ENCODE results near the gene BTAF1. TPM values are rescaled to one million over a fixed set of nuclear protein-coding genes. Genes with fewer than 3 reads are reported as not detected.

BTAF1 gene
- total RNA-seq, 1 experiment from 2014 or later = 45.2 TPM

GRCh38 chr10:92010047-92010735 is 86.6 kb downstream of the BTAF1 start:
- H2AFZ ChIP-seq (ENCODE audit: low read length) = no peak overlapping the region
- H3K27ac ChIP-seq (ENCODE audit: insufficient read length, low read depth, low read length) = no peak overlapping the region
- no peak for TF ChIP-seq CTCF (conservative IDR thresholded peaks at IDR 0.05)
- no peaks in the 10 kb centered on the region for H3K79me2 ChIP-seq (ENCODE audit: insufficient read depth, low read length)
- H3K4me2 ChIP-seq (ENCODE audit: insufficient read depth, insufficient read length, low read length) = no peak overlapping the region
- H3K27ac Mint-ChIP-seq = no peak overlapping the region
- no peak overlapping the region for H4K5ac ChIP-seq (ENCODE audit: insufficient read length, low read depth, low read length)
- H2BK5ac ChIP-seq (ENCODE audit: insufficient read length, low read length) = no peak overlapping the region
- no peak overlapping the region for H2BK15ac ChIP-seq (ENCODE audit: low read depth, low read length)
- no peak overlapping the region for H2BK20ac ChIP-seq (ENCODE audit: low read depth, low read length, poor library complexity, severe bottlenecking)
- peaks cover 12 to 67% (median 53%) of the 10 kb centered on the region in 3 experiments for H3K36me3 Mint-ChIP-seq (ENCODE audit: insufficient read depth in 1 of 3, low read depth in 3 of 3)
- no peak overlapping the region for H3K9ac ChIP-seq (ENCODE audit: extremely low read depth, insufficient read length, low read length)
- H3K14ac ChIP-seq (ENCODE audit: insufficient read depth, low read length) = no peak overlapping the region
- no peaks in the 10 kb centered on the region for H3K9me3 Mint-ChIP-seq
- H3K4me1 Mint-ChIP-seq = no peaks in the 10 kb centered on the region
- no peak overlapping the region for H4K91ac ChIP-seq (ENCODE audit: insufficient read length, low read depth, low read length)
- H4K20me1 ChIP-seq (ENCODE audit: control insufficient read depth, insufficient read depth, insufficient read length) = no peaks in the 10 kb centered on the region
- H3K79me1 ChIP-seq (ENCODE audit: insufficient read depth, low read depth, low read length, poor library complexity, severe bottlenecking) = no peaks in the 10 kb centered on the region
- no peak overlapping the region for H3K4ac ChIP-seq (ENCODE audit: low read depth, low read length)
- no peaks in the 10 kb centered on the region for H3K4me1 ChIP-seq (ENCODE audit: insufficient read depth, low read length)
- no peak overlapping the region for H2BK12ac ChIP-seq (ENCODE audit: insufficient read length, low read depth, low read length)
- no peak overlapping the region for H4K8ac ChIP-seq (replicated peaks; ENCODE audit: insufficient read length, low read depth, low read length)
- H3T11ph ChIP-seq (ENCODE audit: low read length) = no peak overlapping the region
- no peak overlapping the region for H3K23ac ChIP-seq (ENCODE audit: insufficient read length, low read depth, low read length)
- no peak overlapping the region for H3K4me3 Mint-ChIP-seq
- H3K27me3 Mint-ChIP-seq (ENCODE audit: low read depth) = no peaks in the 10 kb centered on the region
- no peak overlapping the region for H2BK120ac ChIP-seq (ENCODE audit: low read depth, low read length, poor library complexity, severe bottlenecking)
- no peak overlapping the region for H2AK5ac ChIP-seq (ENCODE audit: insufficient read length, low read length)
- no peaks in the 10 kb centered on the region for H3K27me3 ChIP-seq (ENCODE audit: insufficient read depth, low read length)
- no peaks in the 10 kb centered on the region for H3K23me2 ChIP-seq (ENCODE audit: insufficient read length, low read depth, low read length, poor library complexity, severe bottlenecking)
- H3K9me3 ChIP-seq (ENCODE audit: control insufficient read depth, low read depth, low read length) = no peaks in the 10 kb centered on the region
- H3K56ac ChIP-seq (ENCODE audit: insufficient read length, low read depth, low read length) = no peak overlapping the region
- H3K18ac ChIP-seq (ENCODE audit: insufficient read length, low read depth, low read length) = no peak overlapping the region
- no peak for DNase-seq
